Osteoblast (primary cell): Measurements from ENCODE around the gene CDH4. TPM values are rescaled to one million over a fixed set of nuclear protein-coding genes. Genes with fewer than 3 reads are reported as not detected.

ENCODE experiments used
- DNase-seq: peaks from one replicate; pipeline ENCODE4 v3.0.0; 2011; ENCODE audit warnings: low spot score, mixed read lengths; ENCODE audit not compliant: insufficient read length; ENCODE audit errors: missing footprints
- H2AFZ ChIP-seq: 2 replicates; pipeline ENCODE4 v1.6.0; 2011; ENCODE audit warnings: mild to moderate bottlenecking, low read length
- H3K27ac ChIP-seq: 2 replicates; pipeline ENCODE4 v1.5.1; 2011; ENCODE audit warnings: mild to moderate bottlenecking, low read depth, low read length, moderate library complexity
- H3K27me3 ChIP-seq: 2 replicates; pipeline ENCODE4 v1.6.0; 2012; ENCODE audit warnings: mild to moderate bottlenecking, control low read depth, inconsistent platforms, low read length, moderate library complexity; ENCODE audit not compliant: insufficient read depth
- H3K36me3 ChIP-seq: 2 replicates; pipeline ENCODE4 v1.5.1; 2011; ENCODE audit warnings: mild to moderate bottlenecking, low read length, control low read depth, moderate library complexity; ENCODE audit not compliant: insufficient read depth
- H3K4me1 ChIP-seq: 2 replicates; pipeline ENCODE4 v1.5.1; 2011; ENCODE audit warnings: mild to moderate bottlenecking, low read length, control low read depth, moderate library complexity; ENCODE audit not compliant: insufficient read depth
- H3K4me2 ChIP-seq: 2 replicates; pipeline ENCODE4 v1.6.0; 2011; ENCODE audit warnings: mild to moderate bottlenecking, low read length; ENCODE audit not compliant: insufficient read depth
- H3K4me3 ChIP-seq: fragments of 200-600 bp; sonication (generic); 3 replicates; pipeline ENCODE4 v1.5.1; 2012; ENCODE audit warnings: mild to moderate bottlenecking, low read length, inconsistent platforms; ENCODE audit not compliant: insufficient read depth
- H3K79me2 ChIP-seq: 2 replicates; pipeline ENCODE4 v1.6.0; 2012; ENCODE audit warnings: mild to moderate bottlenecking, low read length, control low read depth, inconsistent platforms; ENCODE audit not compliant: insufficient read depth
- H3K9me3 ChIP-seq: 2 replicates; pipeline ENCODE4 v1.5.1; 2011; ENCODE audit warnings: low read depth, low read length, control low read depth
- H4K20me1 ChIP-seq: 2 replicates; pipeline ENCODE4 v1.6.0; 2012; ENCODE audit warnings: mild to moderate bottlenecking, low read length, control low read depth; ENCODE audit not compliant: insufficient read depth
- CTCF ChIP-seq: IDR thresholded peaks from 2 replicates; pipeline ENCODE4 v1.5.1; 2011; ENCODE audit warnings: mild to moderate bottlenecking, low read depth, low read length, moderate library complexity; ENCODE audit errors: extremely low read depth
- total RNA-seq: library from RNA; depleted of rRNA; stranded (reverse); fragments of >200 nt; gene quantifications from 2 replicates; pipeline ENCODE4 v1.2.3, GENCODE V29; 2012

Gene CDH4
- total RNA-seq, 1 donor = 1.1 TPM

GRCh38 chr20:61441537-61441936 is 189.5 kb downstream of the CDH4 start:
- H2AFZ ChIP-seq = no peak overlapping the region
- H3K9me3 ChIP-seq = no peaks in the 10 kb centered on the region
- no peaks in the 10 kb centered on the region for H3K36me3 ChIP-seq
- no peaks in the 10 kb centered on the region for H3K79me2 ChIP-seq
- no peak for DNase-seq
- H3K27me3 ChIP-seq = no peaks in the 10 kb centered on the region
- no peak for TF ChIP-seq CTCF
- H3K27ac ChIP-seq = no peak overlapping the region
- peaks cover 13% of the 10 kb centered on the region for H3K4me1 ChIP-seq
- no peak overlapping the region for H3K4me3 ChIP-seq
- H3K4me2 ChIP-seq = no peak overlapping the region
- H4K20me1 ChIP-seq = no peaks in the 10 kb centered on the region

GRCh38 chr20:61442075-61442670 is 190.1 kb downstream of the CDH4 start:
- Histone ChIP-seq H3K79me2 (no peaks in the 10 kb centered on the region), H4K20me1 (no peaks in the 10 kb centered on the region), H3K4me1 (peaks cover 6% of the 10 kb centered on the region), H3K4me2 (no peak overlapping the region), H3K27me3 (no peaks in the 10 kb centered on the region), H3K27ac (no peak overlapping the region), H2AFZ (no peak overlapping the region), H3K4me3 (no peak overlapping the region), H3K9me3 (no peaks in the 10 kb centered on the region), H3K36me3 (no peaks in the 10 kb centered on the region)
- no peak for DNase-seq
- no peak for TF ChIP-seq CTCF

DNA sequence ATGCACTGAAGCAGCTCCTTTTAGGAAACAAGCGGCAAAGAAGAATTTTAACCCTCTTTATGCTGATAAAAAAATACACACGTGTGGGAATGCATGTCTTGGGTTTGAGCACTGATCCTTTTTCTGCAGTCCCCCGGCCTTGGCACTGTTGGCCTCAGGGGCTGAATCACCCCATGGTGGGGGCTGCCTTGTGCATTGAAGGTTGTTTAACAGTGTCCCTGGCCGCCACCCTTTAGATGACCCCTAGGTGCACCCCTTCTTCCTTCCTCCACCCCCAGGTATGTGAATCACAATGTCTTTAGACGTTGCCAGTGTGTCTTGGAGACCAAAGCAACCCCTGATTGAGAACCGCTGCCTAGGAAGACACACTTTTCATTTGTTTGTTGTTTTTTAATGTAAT is 190.7 kb downstream of the CDH4 start:
- Histone ChIP-seq H3K79me2 (no peaks in the 10 kb centered on the region), H3K36me3 (no peaks in the 10 kb centered on the region), H4K20me1 (no peaks in the 10 kb centered on the region), H3K4me3 (no peak overlapping the region), H2AFZ (no peak overlapping the region), H3K4me1 (peaks cover under 1% of the 10 kb centered on the region), H3K4me2 (no peak overlapping the region), H3K27ac (no peak overlapping the region), H3K9me3 (no peaks in the 10 kb centered on the region), H3K27me3 (no peaks in the 10 kb centered on the region)
- DNase-seq = no peak
- TF ChIP-seq CTCF = no peak

GRCh38 chr20:61443443-61444126 is 191.5 kb downstream of the CDH4 start:
- H3K9me3 ChIP-seq = no peaks in the 10 kb centered on the region
- H3K27ac ChIP-seq = no peak overlapping the region
- no peak for DNase-seq
- H3K27me3 ChIP-seq = no peaks in the 10 kb centered on the region
- no peak overlapping the region for H3K4me2 ChIP-seq
- H4K20me1 ChIP-seq = no peaks in the 10 kb centered on the region
- no peak for TF ChIP-seq CTCF
- no peaks in the 10 kb centered on the region for H3K4me1 ChIP-seq
- H3K4me3 ChIP-seq = no peak overlapping the region
- no peaks in the 10 kb centered on the region for H3K79me2 ChIP-seq
- H3K36me3 ChIP-seq = no peaks in the 10 kb centered on the region
- H2AFZ ChIP-seq = no peak overlapping the region
